ENCODE results near the gene FALEC.

The FALEC gene

DNA sequence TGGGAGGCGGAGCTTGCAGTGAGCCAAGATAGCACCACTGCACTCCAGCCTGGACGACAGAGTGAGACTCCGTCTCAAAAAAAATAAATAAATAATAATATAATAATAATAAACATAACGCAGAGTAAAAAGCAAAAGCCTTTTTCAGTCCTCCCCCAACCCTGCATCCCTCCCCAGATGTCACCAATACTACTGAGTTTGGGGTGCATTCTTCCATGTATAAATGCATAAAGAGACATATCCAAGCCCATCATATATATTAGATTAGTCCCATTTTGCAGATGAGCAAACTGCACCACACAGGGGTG, 32.7 kb downstream of the FALEC start:
- DNase-seq, result no peak

- DNase-seq, result no peak
Measured at GRCh38 chr1:150548632-150549495, 33.3 kb downstream of the FALEC start, which contains the start of gene ADAMTSL4. ADAMTSL4 (plus strand) TSS chr1:150549408; CDS start chr1:150552289, 2,881 bp downstream.

GRCh38 chr1:150549496-150550221, 34.1 kb downstream of the FALEC start:
- no peak for DNase-seq

GRCh38 chr1:150550222-150551050, 34.9 kb downstream of the FALEC start:
- no peak for DNase-seq

GRCh38 chr1:150551051-150551783, 35.7 kb downstream of the FALEC start:
- no peak for DNase-seq

GRCh38 chr1:150551784-150552127, 36.2 kb downstream of the FALEC start:
- no peak for DNase-seq

- DNase-seq, result no peak
Measured at GRCh38 chr1:150552128-150552910, 36.8 kb downstream of the FALEC start.

DNA sequence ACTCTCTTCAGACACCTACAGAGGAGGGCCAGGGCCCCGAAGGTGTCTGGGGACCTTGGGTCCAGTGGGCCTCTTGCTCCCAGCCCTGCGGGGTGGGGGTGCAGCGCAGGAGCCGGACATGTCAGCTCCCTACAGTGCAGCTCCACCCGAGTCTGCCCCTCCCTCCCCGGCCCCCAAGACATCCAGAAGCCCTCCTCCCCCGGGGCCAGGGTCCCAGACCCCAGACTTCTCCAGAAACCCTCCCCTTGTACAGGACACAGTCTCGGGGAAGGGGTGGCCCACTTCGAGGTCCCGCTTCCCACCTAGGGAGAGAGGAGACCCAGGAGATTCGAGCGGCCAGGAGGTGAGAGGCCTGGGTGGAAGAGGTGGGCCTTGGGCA, 37.3 kb downstream of the FALEC start:
- DNase-seq, result no peak

- DNase-seq, result no peak
Measured at GRCh38 chr1:150553392-150554085, 38.0 kb downstream of the FALEC start.

DNA sequence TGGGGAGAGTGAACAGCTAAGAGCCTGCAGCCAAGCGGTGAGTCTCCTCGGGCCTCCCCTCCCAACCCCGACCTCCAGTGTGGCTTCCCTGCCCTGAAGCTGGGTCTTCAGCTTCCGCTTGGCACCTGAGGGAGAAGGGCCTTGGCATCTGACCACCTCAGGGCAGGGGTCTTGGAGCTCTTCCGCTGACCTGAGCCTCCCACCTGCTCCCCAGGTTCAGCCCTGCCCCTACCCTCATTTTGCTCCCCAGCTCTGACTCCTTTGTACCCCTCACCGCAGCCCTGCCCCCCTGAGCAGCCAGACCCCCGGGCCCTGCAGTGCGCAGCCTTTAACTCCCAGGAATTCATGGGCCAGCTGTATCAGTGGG, 38.5 kb downstream of the FALEC start:
- no peak for DNase-seq

DNA sequence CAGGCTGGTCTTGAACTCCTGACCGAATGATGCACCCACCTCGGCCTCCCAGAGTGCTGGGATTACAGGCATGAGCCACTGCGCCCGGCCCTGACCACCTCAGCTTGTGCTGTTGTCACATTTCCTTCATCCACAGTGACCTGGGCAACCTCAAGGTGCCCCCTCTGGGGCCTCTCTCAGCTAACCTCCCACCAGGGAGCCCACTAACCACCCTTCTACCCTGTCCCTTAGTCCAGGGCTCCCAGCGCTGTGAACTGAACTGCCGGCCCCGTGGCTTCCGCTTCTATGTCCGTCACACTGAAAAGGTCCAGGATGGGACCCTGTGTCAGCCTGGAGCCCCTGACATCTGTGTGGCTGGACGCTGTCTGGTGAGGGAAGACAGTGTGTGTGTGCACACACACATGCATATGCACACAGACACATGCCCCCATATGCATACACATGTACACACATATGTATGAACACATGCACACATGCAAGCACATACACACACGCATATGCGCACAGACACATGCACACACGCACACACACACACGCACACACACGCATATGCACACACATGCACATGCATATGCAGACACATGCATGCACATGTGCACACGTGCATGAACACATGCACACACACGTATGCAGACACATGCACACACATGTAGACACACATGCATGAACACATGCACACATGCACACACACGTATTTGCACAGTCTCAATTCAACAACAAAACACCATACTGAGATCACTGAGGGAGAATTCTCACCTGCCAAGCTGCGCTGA, 39.8 kb downstream of the FALEC start:
- DNase-seq, result no peak

GRCh38 chr1:150555971-150556865, 40.7 kb downstream of the FALEC start:
- DNase-seq, result no peak

- no peak for DNase-seq
Measured at GRCh38 chr1:150557065-150557600, 41.6 kb downstream of the FALEC start.

DNA sequence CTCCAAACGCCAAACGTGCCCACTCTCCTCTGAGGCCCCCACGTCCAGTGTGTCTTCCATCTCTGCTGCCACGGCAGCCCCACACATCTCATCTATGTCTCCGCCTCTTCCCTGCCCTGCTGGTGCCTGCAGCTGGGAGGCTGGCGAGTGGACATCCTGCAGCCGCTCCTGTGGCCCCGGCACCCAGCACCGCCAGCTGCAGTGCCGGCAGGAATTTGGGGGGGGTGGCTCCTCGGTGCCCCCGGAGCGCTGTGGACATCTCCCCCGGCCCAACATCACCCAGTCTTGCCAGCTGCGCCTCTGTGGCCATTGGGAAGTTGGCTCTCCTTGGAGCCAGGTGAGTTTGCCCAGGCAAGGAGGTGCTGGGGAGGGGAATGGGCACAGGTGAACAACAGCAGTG, 42.3 kb downstream of the FALEC start:
- DNase-seq, result no peak

- no peak for DNase-seq
Measured at GRCh38 chr1:150558303-150558704, 42.8 kb downstream of the FALEC start.

DNA sequence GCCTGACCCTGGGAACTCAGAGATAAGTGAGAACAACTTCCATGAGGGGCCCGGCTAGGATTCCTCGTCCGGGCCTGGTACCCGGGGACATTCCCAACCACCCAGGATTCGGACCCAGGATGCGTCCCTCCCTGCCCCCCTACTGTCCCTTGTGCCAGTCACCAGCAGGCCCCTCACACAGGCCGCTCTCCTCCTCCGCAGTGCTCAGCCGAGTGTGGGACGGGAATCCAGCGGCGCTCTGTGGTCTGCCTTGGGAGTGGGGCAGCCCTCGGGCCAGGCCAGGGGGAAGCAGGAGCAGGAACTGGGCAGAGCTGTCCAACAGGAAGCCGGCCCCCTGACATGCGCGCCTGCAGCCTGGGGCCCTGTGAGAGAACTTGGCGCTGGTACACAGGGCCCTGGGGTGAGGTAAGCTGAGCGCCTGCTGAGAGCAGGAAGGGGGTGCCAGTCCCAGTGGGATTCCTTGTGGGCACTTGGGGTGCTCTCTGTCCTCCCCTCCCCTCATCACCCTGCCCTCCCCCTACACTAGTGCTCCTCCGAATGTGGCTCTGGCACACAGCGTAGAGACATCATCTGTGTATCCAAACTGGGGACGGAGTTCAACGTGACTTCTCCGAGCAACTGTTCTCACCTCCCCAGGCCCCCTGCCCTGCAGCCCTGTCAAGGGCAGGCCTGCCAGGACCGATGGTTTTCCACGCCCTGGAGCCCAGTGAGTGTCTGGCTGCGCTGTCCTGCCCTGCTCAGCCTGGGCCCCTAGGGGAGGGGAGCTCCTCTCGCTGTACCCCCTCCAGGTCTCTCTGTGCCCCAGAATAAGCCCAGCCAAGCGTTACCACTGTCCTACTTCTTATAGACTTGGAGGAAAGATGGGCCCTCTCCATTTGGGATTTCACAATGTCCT, 43.5 kb downstream of the FALEC start:
- no peak for DNase-seq

- no peak for DNase-seq
Measured at GRCh38 chr1:150559656-150560010, 44.1 kb downstream of the FALEC start.

GRCh38 chr1:150560011-150560438, 44.5 kb downstream of the FALEC start:
- peak; percentile 74 for DNase-seq

Data from activated CD4-positive, alpha-beta T cell treated with anti-CD3 and anti-CD28 coated beads, Interleukin-2, amount 50 U/mL, for 1 hour (primary cell).